Measurements from ENCODE around the gene MRGPRE.
"Not testable (repeated sequence)": the region's sequence is repeated elsewhere in the genome, so short reads cannot be mapped to it uniquely, and the experiment has no call there.

Gene MRGPRE

GRCh38 chr11:3231851-3232744 is at the start of gene MRGPRE:
Gene MRGPRE, minus strand, starts transcription at chr11:3232417. Its CDS starts 3,618 bp downstream, at chr11:3228799.
- Histone ChIP-seq H3K9ac (ENCODE audit: insufficient read length, low read depth) (no peak within 1 kb of the TSS), H3K36me3 (ENCODE audit: insufficient read depth, insufficient read length, low read length) (no peaks in the 10 kb centered on the region), H3K27me3 (ENCODE audit: insufficient read depth, insufficient read length) (peaks cover 11% of the 10 kb centered on the region), H3K9me3 (ENCODE audit: insufficient read depth, low read length) (no peaks in the 10 kb centered on the region), H3K4me3 (ENCODE audit: insufficient read length, low read depth) (no peak within 1 kb of the TSS), H3K4me1 (ENCODE audit: insufficient read depth, insufficient read length) (peaks cover 5% of the 10 kb centered on the region)
- no peak for DNase-seq (ENCODE audit: low read depth, low spot score)
- no peak for TF ChIP-seq ZNF274 (IDR thresholded peaks at IDR 0.05; ENCODE audit: low read depth, low read length)
- no peak for TF ChIP-seq SUZ12 (IDR thresholded peaks at IDR 0.05; ENCODE audit: extremely low read depth, insufficient read depth, insufficient read length)
- TF ChIP-seq YY1 (IDR thresholded peaks at IDR 0.05; ENCODE audit: insufficient read depth, insufficient read length), result no peak

- H3K4me1 ChIP-seq (ENCODE audit: insufficient read depth, insufficient read length); H3K36me3 ChIP-seq (ENCODE audit: insufficient read depth, insufficient read length, low read length); DNase-seq (ENCODE audit: low read depth, low spot score); H3K9ac ChIP-seq (ENCODE audit: insufficient read length, low read depth); H3K4me3 ChIP-seq (ENCODE audit: insufficient read length, low read depth); H3K27me3 ChIP-seq (ENCODE audit: insufficient read depth, insufficient read length); H3K9me3 ChIP-seq (ENCODE audit: insufficient read depth, low read length): not testable (repeated sequence)
Measured at GRCh38 chr11:3281146-3281545, 48.9 kb upstream of the MRGPRE start.

GRCh38 chr11:3280662-3281061 is 48.4 kb upstream of the MRGPRE start:
- H3K4me1 ChIP-seq (ENCODE audit: insufficient read depth, insufficient read length); DNase-seq (ENCODE audit: low read depth, low spot score); H3K27me3 ChIP-seq (ENCODE audit: insufficient read depth, insufficient read length); H3K9me3 ChIP-seq (ENCODE audit: insufficient read depth, low read length); H3K36me3 ChIP-seq (ENCODE audit: insufficient read depth, insufficient read length, low read length); H3K9ac ChIP-seq (ENCODE audit: insufficient read length, low read depth); H3K4me3 ChIP-seq (ENCODE audit: insufficient read length, low read depth): not testable (repeated sequence)

GRCh38 chr11:3278922-3279321 is 46.7 kb upstream of the MRGPRE start:
- H3K27me3 ChIP-seq (ENCODE audit: insufficient read depth, insufficient read length); H3K36me3 ChIP-seq (ENCODE audit: insufficient read depth, insufficient read length, low read length); H3K4me1 ChIP-seq (ENCODE audit: insufficient read depth, insufficient read length); DNase-seq (ENCODE audit: low read depth, low spot score); H3K9ac ChIP-seq (ENCODE audit: insufficient read length, low read depth); H3K4me3 ChIP-seq (ENCODE audit: insufficient read length, low read depth); H3K9me3 ChIP-seq (ENCODE audit: insufficient read depth, low read length): not testable (repeated sequence)

- H3K36me3 ChIP-seq (ENCODE audit: insufficient read depth, insufficient read length, low read length); H3K9me3 ChIP-seq (ENCODE audit: insufficient read depth, low read length); H3K4me3 ChIP-seq (ENCODE audit: insufficient read length, low read depth); DNase-seq (ENCODE audit: low read depth, low spot score); H3K9ac ChIP-seq (ENCODE audit: insufficient read length, low read depth); H3K27me3 ChIP-seq (ENCODE audit: insufficient read depth, insufficient read length); H3K4me1 ChIP-seq (ENCODE audit: insufficient read depth, insufficient read length): not testable (repeated sequence)
Measured at GRCh38 chr11:3273629-3274028, 41.4 kb upstream of the MRGPRE start.

- H3K9ac ChIP-seq (ENCODE audit: insufficient read length, low read depth); H3K36me3 ChIP-seq (ENCODE audit: insufficient read depth, insufficient read length, low read length); H3K9me3 ChIP-seq (ENCODE audit: insufficient read depth, low read length); H3K4me1 ChIP-seq (ENCODE audit: insufficient read depth, insufficient read length); H3K4me3 ChIP-seq (ENCODE audit: insufficient read length, low read depth); H3K27me3 ChIP-seq (ENCODE audit: insufficient read depth, insufficient read length); DNase-seq (ENCODE audit: low read depth, low spot score): not testable (repeated sequence)
Measured at GRCh38 chr11:3262548-3262947, 30.3 kb upstream of the MRGPRE start.

- H3K9ac ChIP-seq (ENCODE audit: insufficient read length, low read depth); H3K27me3 ChIP-seq (ENCODE audit: insufficient read depth, insufficient read length); H3K9me3 ChIP-seq (ENCODE audit: insufficient read depth, low read length); DNase-seq (ENCODE audit: low read depth, low spot score); H3K36me3 ChIP-seq (ENCODE audit: insufficient read depth, insufficient read length, low read length); H3K4me1 ChIP-seq (ENCODE audit: insufficient read depth, insufficient read length); H3K4me3 ChIP-seq (ENCODE audit: insufficient read length, low read depth): not testable (repeated sequence)
Measured at GRCh38 chr11:3261831-3262230, 29.6 kb upstream of the MRGPRE start.

- DNase-seq (ENCODE audit: low read depth, low spot score); H3K9ac ChIP-seq (ENCODE audit: insufficient read length, low read depth); H3K9me3 ChIP-seq (ENCODE audit: insufficient read depth, low read length); H3K4me1 ChIP-seq (ENCODE audit: insufficient read depth, insufficient read length); H3K27me3 ChIP-seq (ENCODE audit: insufficient read depth, insufficient read length); H3K36me3 ChIP-seq (ENCODE audit: insufficient read depth, insufficient read length, low read length); H3K4me3 ChIP-seq (ENCODE audit: insufficient read length, low read depth): not testable (repeated sequence)
Measured at GRCh38 chr11:3257509-3257908, 25.3 kb upstream of the MRGPRE start.

GRCh38 chr11:3255241-3255640 is 23.0 kb upstream of the MRGPRE start:
- H3K4me1 ChIP-seq (ENCODE audit: insufficient read depth, insufficient read length); H3K9me3 ChIP-seq (ENCODE audit: insufficient read depth, low read length); DNase-seq (ENCODE audit: low read depth, low spot score); H3K27me3 ChIP-seq (ENCODE audit: insufficient read depth, insufficient read length); H3K4me3 ChIP-seq (ENCODE audit: insufficient read length, low read depth); H3K36me3 ChIP-seq (ENCODE audit: insufficient read depth, insufficient read length, low read length); H3K9ac ChIP-seq (ENCODE audit: insufficient read length, low read depth): not testable (repeated sequence)

- H3K9me3 ChIP-seq (ENCODE audit: insufficient read depth, low read length); DNase-seq (ENCODE audit: low read depth, low spot score); H3K9ac ChIP-seq (ENCODE audit: insufficient read length, low read depth); H3K4me3 ChIP-seq (ENCODE audit: insufficient read length, low read depth); H3K36me3 ChIP-seq (ENCODE audit: insufficient read depth, insufficient read length, low read length); H3K4me1 ChIP-seq (ENCODE audit: insufficient read depth, insufficient read length); H3K27me3 ChIP-seq (ENCODE audit: insufficient read depth, insufficient read length): not testable (repeated sequence)
Measured at GRCh38 chr11:3254773-3255172, 22.6 kb upstream of the MRGPRE start.
